Large intestine (tissue), 12 donors: ENCODE data around the gene CEACAM5. TPM values are rescaled to one million over a fixed set of nuclear protein-coding genes. Genes with fewer than 3 reads are reported as not detected.

Experiments used
- DNase-seq, 2 donors: peaks; one replicate each; pipeline versions ENCODE4 v3.0.0 to v3.0.0-alpha.2; 2013
- H3K27ac ChIP-seq: one replicate; pipeline ENCODE4 v1.5.1; 2013; ENCODE audit warnings: low read length
- H3K27me3 ChIP-seq: 2 replicates; pipeline ENCODE4 v1.6.1; 2013; ENCODE audit warnings: low read length; ENCODE audit not compliant: control insufficient read depth, insufficient read depth
- H3K36me3 ChIP-seq: 2 replicates; pipeline ENCODE4 v1.6.1; 2013; ENCODE audit warnings: low read length; ENCODE audit not compliant: control insufficient read depth, insufficient read depth
- H3K4me1 ChIP-seq: one replicate; pipeline ENCODE4 v1.6.1; 2013; ENCODE audit warnings: low read length; ENCODE audit not compliant: control insufficient read depth, insufficient read depth
- H3K4me3 ChIP-seq: one replicate; pipeline ENCODE4 v1.5.1; 2013; ENCODE audit warnings: low read length
- H3K9me3 ChIP-seq: one replicate; pipeline ENCODE4 v1.6.1; 2013; ENCODE audit warnings: mild to moderate bottlenecking, low read depth, low read length, moderate library complexity; ENCODE audit not compliant: control insufficient read depth
- WGBS: methylation state at CpG from one replicate; pipeline ENCODE4 v1.1.5; 2013; ENCODE audit warnings: low lambda C conversion rate; ENCODE audit not compliant: insufficient coverage; 5-methylcytosine and 5-hydroxymethylcytosine counted together
- long read RNA-seq, 11 donors: transcript quantifications; one replicate each; lab custom pipeline, GENCODE V29; 2026
- polyA plus RNA-seq: library from polyadenylated mRNA; unstranded; fragments of 120-200 nt; gene quantifications from one replicate; pipeline ENCODE4 v1.2.1, GENCODE V29; 2013

Gene CEACAM5
- polyA plus RNA-seq, result 18.8 TPM
- long read RNA-seq, donor 1, partial matches to known transcripts, result 5 of 9 reads
- long read RNA-seq, donor 1, other reads (novel, unspliced or antisense), result 0 of 9 reads
- long read RNA-seq, donor 2, partial matches to known transcripts, result 11 of 13 reads
- long read RNA-seq, donor 2, other reads (novel, unspliced or antisense), result 0 of 13 reads
- long read RNA-seq, donor 3, partial matches to known transcripts, result 8 of 12 reads
- long read RNA-seq, donor 3, other reads (novel, unspliced or antisense), result 0 of 12 reads
- long read RNA-seq, donor 4, partial matches to known transcripts, result 0 of 1 reads
- long read RNA-seq, donor 4, other reads (novel, unspliced or antisense), result 0 of 1 reads
- long read RNA-seq, donor 5, partial matches to known transcripts, result 27 of 36 reads
- long read RNA-seq, donor 5, other reads (novel, unspliced or antisense), result 0 of 36 reads
- long read RNA-seq, donor 6, partial matches to known transcripts, result 0 of 4 reads
- long read RNA-seq, donor 6, other reads (novel, unspliced or antisense), result 0 of 4 reads
- long read RNA-seq, donor 7, transcript CEACAM5-204 (2 exons, 579 nt), result minor isoform, 6 of 100 reads
- long read RNA-seq, donor 7, transcript CEACAM5-207 (3 exons, 1,430 nt), result major isoform, 13 of 100 reads
- long read RNA-seq, donor 7, transcript CEACAM5-201 (10 exons, 2,874 nt), result minor isoform, 5 of 100 reads
- long read RNA-seq, donor 7, partial matches to known transcripts, result 75 of 100 reads
- long read RNA-seq, donor 7, other reads (novel, unspliced or antisense), result 0 of 100 reads
- long read RNA-seq, donor 8, partial matches to known transcripts, result 5 of 9 reads
- long read RNA-seq, donor 8, other reads (novel, unspliced or antisense), result 0 of 9 reads
- long read RNA-seq, donor 9, partial matches to known transcripts, result 0 of 1 reads
- long read RNA-seq, donor 9, other reads (novel, unspliced or antisense), result 0 of 1 reads
- long read RNA-seq, donor 10, partial matches to known transcripts, result 0 of 5 reads
- long read RNA-seq, donor 10, other reads (novel, unspliced or antisense), result 0 of 5 reads
- long read RNA-seq, donor 11, partial matches to known transcripts, result 0 of 3 reads
- long read RNA-seq, donor 11, other reads (novel, unspliced or antisense), result 0 of 3 reads

DNA sequence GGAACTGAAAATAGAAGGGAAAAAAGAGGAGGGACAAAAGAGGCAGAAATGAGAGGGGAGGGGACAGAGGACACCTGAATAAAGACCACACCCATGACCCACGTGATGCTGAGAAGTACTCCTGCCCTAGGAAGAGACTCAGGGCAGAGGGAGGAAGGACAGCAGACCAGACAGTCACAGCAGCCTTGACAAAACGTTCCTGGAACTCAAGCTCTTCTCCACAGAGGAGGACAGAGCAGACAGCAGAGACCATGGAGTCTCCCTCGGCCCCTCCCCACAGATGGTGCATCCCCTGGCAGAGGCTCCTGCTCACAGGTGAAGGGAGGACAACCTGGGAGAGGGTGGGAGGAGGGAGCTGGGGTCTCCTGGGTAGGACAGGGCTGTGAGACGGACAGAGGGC lies at the start of gene CEACAM5:
TSS of gene CEACAM5 (plus strand) at position 146 of the 400 bp plus-strand sequence. CDS start at position 252, 106 bp downstream.
- DNase-seq, result peak; percentile 16 to 31
- WGBS, result 40% methylated on average over 1 of the region's 4 CpGs
- H3K4me1 ChIP-seq, result peaks cover 5% of the 10 kb centered on the region
- H3K27ac ChIP-seq, result no peak within 1 kb of the TSS
- H3K9me3 ChIP-seq, result no peaks in the 10 kb centered on the region
- peaks cover 5% of the 10 kb centered on the region for H3K27me3 ChIP-seq
- H3K36me3 ChIP-seq, result no peaks in the 10 kb centered on the region
- H3K4me3 ChIP-seq, result no peak within 1 kb of the TSS

DNA sequence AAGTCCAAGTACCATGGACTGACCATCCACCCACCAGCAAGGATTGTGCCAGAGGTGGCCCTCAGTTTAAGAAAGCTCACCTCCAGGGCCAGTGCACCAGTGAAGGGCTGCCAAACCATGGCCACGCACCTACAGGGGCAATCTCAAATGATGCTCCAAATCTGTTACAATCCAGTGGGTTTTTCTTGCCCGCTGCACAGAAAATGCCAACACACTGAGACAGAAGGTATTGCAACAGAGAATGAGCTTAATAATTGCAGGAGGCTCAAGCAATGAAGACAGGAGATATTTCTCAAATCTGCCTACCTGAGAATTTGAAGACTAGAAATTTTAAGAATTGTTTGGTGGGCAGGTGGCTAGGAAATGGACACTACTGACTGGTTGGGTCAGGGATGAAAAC lies 42.4 kb upstream of the CEACAM5 start:
- H3K27me3 ChIP-seq, result peaks cover 4% of the 10 kb centered on the region
- WGBS, result no CpG with 5 or more reads among the region's 2 CpGs
- H3K9me3 ChIP-seq, result peaks cover 7% of the 10 kb centered on the region
- H3K4me1 ChIP-seq, result no peaks in the 10 kb centered on the region
- no peak overlapping the region for H3K27ac ChIP-seq
- H3K4me3 ChIP-seq, result no peak overlapping the region
- no peaks in the 10 kb centered on the region for H3K36me3 ChIP-seq
- DNase-seq, result no peak

DNA sequence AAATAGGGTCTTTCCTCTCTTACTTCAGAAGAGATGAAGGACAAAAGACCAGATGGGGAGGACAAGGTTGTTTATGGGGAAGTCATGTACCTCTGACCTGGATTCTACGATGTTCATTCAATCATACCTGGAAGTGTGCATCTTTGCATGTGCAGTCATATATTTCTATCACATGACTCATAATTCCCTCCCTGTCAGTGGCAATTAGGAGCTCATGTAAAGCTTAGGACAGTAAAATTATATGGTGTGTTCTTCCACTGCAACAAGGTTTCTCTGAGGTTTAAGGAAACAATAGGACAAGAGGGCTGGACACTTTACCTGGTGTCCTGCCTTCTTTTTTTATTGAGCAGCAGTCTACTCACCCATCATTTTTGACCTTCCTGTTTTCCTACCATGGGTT lies 40.1 kb upstream of the CEACAM5 start:
- H3K27ac ChIP-seq, result no peak overlapping the region
- H3K4me3 ChIP-seq, result no peak overlapping the region
- H3K27me3 ChIP-seq, result peaks cover 5% of the 10 kb centered on the region
- no peak for DNase-seq
- H3K9me3 ChIP-seq, result peaks cover 7% of the 10 kb centered on the region
- WGBS, result 60% methylated on average over 1 of the region's 1 CpG
- no peaks in the 10 kb centered on the region for H3K4me1 ChIP-seq
- H3K36me3 ChIP-seq, result no peaks in the 10 kb centered on the region

DNA sequence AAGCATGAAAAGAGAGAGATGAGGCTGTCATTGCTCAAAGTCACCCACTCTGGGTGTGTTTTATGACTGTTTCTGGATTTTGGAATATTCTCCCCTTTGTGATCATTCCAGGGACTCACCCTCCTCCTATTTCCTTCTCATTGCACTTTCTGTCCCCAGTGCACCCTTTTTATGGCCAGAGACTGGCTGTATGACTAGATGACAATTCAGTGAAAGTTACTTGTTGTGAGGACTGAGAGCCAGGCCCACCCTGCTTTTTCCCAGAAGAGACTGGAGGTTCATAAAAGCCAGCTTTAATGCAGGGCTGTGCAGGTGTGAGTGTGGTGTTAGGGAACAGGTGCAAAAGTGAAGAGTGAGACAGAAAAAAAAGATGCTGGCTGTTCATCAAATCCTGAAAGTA lies 37.7 kb upstream of the CEACAM5 start:
- no peak for DNase-seq
- no peak overlapping the region for H3K27ac ChIP-seq
- no peaks in the 10 kb centered on the region for H3K36me3 ChIP-seq
- no peak overlapping the region for H3K4me3 ChIP-seq
- peaks cover 6% of the 10 kb centered on the region for H3K9me3 ChIP-seq
- H3K27me3 ChIP-seq, result peaks cover 9% of the 10 kb centered on the region
- no peaks in the 10 kb centered on the region for H3K4me1 ChIP-seq

- Histone ChIP-seq H3K4me3 (no peak overlapping the region), H3K4me1 (no peaks in the 10 kb centered on the region), H3K36me3 (no peaks in the 10 kb centered on the region), H3K9me3 (no peaks in the 10 kb centered on the region), H3K27ac (no peak overlapping the region), H3K27me3 (peaks cover 9% of the 10 kb centered on the region)
- 67% methylated on average over 1 of the region's 5 CpGs for WGBS
- no peak for DNase-seq
These were observed 36.9 kb upstream of the CEACAM5 start for GRCh38 chr19:41671486-41671885.

DNA sequence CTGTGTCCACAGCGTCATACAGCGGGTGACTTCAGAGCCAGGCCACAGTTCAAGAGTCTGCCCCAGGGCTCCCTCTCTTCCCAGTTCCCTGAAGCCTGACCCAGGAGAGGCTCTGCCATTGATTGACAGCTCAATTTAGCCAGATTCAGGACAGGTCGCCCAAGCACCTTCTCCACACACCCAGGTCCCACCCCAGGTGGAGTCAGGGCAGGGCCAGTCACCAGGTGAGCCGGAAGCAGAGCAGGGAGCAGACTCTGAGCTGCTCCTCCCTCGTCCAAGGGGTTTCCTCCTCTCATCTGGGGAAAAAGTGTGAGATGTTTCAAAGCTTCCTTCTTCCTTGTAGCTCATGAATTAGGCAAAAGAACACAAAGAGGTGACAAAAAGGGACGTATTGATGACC lies 26.0 kb upstream of the CEACAM5 start:
- no peak for DNase-seq
- 83% methylated on average over 1 of the region's 6 CpGs for WGBS
- no peaks in the 10 kb centered on the region for H3K36me3 ChIP-seq

GRCh38 chr19:41687419-41687818 lies 21.0 kb upstream of the CEACAM5 start:
- Histone ChIP-seq H3K27ac (no peak overlapping the region), H3K4me1 (no peaks in the 10 kb centered on the region), H3K36me3 (no peaks in the 10 kb centered on the region), H3K4me3 (no peak overlapping the region), H3K27me3 (peaks cover 27% of the 10 kb centered on the region), H3K9me3 (no peaks in the 10 kb centered on the region)
- no CpG with 5 or more reads among the region's 3 CpGs for WGBS
- DNase-seq, result no peak

More for the DNA sequence above, 26.0 kb upstream of the CEACAM5 start:
- peaks cover 9% of the 10 kb centered on the region for H3K27me3 ChIP-seq
- H3K4me3 ChIP-seq, result no peak overlapping the region
- no peak overlapping the region for H3K27ac ChIP-seq
- H3K9me3 ChIP-seq, result no peaks in the 10 kb centered on the region
- H3K4me1 ChIP-seq, result no peaks in the 10 kb centered on the region

- H3K27ac ChIP-seq, result no peak within 1 kb of the TSS
- peaks cover 27% of the 10 kb centered on the region for H3K27me3 ChIP-seq
- H3K36me3 ChIP-seq, result no peaks in the 10 kb centered on the region
- H3K4me3 ChIP-seq, result no peak within 1 kb of the TSS
- no peaks in the 10 kb centered on the region for H3K9me3 ChIP-seq
- DNase-seq, result no peak
- no CpG with 5 or more reads among the region's 1 CpG for WGBS
- no peaks in the 10 kb centered on the region for H3K4me1 ChIP-seq
These were observed 20.3 kb upstream of the CEACAM5 start, which contains the start of gene CEACAM7 for GRCh38 chr19:41688098-41688497. CEACAM7 (minus strand) TSS chr19:41688270; CDS start chr19:41688165, 105 bp downstream.

DNA sequence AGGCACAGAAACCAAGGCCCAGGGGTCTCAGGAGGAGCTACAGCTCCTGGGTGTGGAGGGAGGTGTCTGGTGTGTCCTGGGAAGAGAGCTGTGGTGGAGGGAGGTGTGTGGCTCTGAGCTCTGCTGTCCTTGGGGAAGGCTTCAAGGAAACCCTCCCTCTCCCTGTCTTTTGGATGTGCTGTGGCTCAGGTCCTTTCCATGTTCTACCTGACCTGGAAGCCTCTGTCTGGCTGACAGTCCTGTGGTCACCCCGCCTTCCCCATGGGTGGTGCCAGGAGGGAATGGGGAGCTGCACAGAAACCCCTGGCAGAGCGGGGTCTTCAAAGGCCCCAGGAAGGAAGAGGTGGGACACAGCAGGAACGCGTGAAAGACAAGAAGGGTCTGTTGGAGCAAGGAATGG lies 19.7 kb upstream of the CEACAM5 start:
- no peak overlapping the region for H3K4me3 ChIP-seq
- peaks cover 27% of the 10 kb centered on the region for H3K27me3 ChIP-seq
- no peaks in the 10 kb centered on the region for H3K4me1 ChIP-seq
- no CpG with 5 or more reads among the region's 4 CpGs for WGBS
- DNase-seq, result no peak
- H3K9me3 ChIP-seq, result no peaks in the 10 kb centered on the region
- no peak overlapping the region for H3K27ac ChIP-seq
- no peaks in the 10 kb centered on the region for H3K36me3 ChIP-seq
